GM19452 (cell line): ENCODE results near the gene ABHD10.
A peak's percentile ranks its signal among the peaks of the same experiment; 100 is the strongest.

Experiments used
- ATAC-seq: cut with Tn5 transposase; IDR thresholded peaks from one replicate; pipeline ENCODE4 v1.9.1; 2021; ENCODE audit not compliant: unreplicated experiment

Gene ABHD10

GRCh38 chr3:111963424-111963823, 15.4 kb upstream of the ABHD10 start:
- no peak for ATAC-seq

GRCh38 chr3:111965484-111965883, 13.3 kb upstream of the ABHD10 start:
- no peak for ATAC-seq

DNA sequence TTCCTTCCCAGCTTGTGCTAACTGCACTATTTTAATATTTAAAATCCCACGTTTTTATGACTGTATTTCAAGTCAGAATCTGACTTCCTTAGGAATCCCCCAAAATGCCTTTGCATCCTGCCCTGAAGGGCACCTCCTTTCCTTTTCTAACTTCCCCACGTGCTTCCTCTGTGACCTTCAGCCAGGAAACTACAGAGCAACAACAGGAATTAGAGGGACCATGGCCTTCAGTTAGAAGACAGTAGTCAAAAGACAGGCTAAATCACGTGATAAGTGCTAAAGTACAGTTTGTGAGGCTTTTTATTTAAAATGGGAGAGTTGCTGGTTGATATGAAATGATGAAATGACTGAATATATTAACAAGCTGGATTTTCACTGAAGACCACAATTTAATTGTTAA, 11.8 kb upstream of the ABHD10 start:
- ATAC-seq: no peak

DNA sequence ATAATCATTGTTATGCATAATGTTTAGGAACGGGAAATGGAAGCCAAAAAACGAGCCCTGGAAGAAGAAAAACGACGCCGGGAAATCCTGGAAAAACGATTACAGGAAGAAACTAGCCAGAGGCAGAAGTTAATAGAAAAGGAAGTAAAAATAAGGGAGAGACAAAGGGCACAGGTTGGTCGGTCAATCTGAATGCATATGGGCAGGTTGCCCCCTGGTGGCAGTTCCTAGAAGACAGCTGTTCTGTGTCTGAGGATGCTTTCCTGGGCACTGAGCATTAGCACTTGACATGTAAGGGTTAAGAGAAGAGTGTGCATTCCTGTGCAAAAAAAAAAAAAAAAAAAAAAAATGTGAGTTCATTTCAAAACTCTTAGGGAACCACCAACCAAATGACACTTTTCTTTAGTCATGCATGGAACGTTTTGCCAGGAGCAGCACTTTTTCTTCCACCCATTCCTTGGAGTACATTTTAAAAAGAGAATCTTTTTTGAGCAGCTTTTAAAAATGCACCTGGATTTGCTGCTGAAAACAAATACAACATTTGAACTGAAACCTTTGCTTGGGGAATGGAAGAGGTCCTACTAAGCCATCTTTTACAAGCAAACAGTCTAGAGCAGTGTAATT, 11.1 kb upstream of the ABHD10 start:
- ATAC-seq: peak; percentile 94

- no peak for ATAC-seq
Observed at GRCh38 chr3:111968319-111969054, 10.3 kb upstream of the ABHD10 start.

DNA sequence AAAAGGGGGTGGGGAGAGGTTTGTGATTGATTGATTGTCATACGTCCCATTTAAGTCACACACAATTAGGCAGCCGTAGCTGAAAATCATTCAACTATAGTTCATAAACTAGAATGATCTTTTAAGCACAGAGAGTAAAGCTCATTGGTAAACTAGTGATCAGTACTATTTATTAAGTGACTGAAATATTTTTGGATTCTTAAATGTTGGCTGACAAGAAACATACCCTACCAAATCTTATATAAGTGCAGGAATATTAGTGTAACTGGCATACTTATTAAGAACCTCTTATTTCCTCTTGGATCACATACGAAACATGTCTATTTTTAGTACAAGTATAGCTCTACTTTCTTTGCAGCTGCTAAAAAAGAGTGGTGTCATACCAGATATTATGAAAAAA, 8.4 kb upstream of the ABHD10 start:
- ATAC-seq: no peak

DNA sequence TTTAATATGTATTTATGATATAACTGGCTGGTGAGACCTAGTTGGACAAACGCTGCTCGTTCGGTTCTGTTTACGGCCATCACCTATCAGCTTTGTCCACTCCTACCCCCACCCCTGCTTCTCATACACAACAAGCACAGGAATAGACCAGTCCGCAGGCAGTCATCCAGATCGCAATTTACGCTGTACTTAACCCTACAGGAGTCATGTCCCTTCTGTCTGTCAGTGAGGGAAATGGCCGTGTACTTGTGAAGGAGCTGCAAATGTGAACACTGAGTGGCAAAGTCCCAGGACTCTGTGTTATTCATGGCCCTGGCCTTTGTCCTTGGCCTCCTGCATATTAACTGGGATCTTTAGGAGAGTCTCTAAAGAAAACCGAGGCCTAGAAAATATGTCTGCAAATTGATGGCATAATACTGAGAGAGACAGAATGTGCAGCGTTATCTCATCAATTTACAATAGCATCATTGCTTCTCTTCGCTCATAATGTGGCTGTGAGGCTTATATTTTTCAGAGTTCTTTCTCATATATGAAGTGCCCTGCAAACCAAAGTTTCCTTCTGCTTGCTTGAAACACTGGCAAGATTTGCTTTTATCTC, 7.2 kb upstream of the ABHD10 start:
- no peak for ATAC-seq

- ATAC-seq: no peak
Observed at GRCh38 chr3:111972891-111973290, 5.9 kb upstream of the ABHD10 start.

- no peak for ATAC-seq
Observed at GRCh38 chr3:111975131-111975530, 3.7 kb upstream of the ABHD10 start.

DNA sequence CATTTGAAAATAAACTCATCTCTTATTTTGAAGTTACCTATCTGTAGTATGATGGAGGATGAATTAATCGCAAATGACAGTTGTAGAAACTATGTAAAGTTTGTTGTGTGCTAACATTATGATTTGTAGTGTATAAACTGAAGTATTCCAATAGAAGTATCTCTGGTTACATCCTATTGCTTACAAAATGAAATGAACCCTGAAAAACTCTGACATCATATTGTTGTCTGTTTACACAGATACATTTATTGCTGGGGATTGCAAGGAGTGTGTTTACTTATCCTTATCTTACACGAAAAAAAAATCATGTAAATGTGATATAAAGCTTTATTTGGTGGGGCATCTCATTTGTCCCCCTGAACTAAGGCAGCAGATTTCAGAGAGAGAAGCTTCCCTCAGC, 2.6 kb upstream of the ABHD10 start:
- no peak for ATAC-seq

DNA sequence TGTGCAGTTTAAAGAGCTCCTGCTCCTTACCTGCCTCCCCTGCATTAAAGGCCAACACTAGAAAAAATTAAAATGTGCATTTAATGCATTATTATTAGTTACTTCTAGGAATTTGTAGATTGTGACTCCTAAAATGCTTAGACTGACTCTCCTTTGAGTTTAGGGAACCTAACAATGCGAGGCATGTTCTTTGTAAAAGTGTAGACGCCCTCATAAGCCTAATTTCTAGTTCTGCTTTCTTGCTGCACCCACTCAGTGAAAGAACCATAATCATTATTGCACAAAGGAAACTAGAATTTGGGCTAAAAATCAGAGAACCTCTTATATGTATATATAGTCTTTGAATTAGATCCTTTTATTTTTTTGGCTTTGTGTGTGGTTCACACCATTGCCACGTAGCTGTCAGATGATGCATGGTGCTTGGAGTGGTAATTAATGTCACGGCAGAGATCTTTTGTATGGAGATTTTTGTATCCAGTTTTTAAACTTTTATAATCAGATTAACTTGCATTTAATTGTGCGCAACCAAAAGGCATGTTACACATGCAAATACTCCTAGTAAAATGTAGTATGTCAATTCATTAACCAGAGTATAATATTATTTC, 710 bp downstream of the ABHD10 start:
- ATAC-seq: peak; percentile 42

DNA sequence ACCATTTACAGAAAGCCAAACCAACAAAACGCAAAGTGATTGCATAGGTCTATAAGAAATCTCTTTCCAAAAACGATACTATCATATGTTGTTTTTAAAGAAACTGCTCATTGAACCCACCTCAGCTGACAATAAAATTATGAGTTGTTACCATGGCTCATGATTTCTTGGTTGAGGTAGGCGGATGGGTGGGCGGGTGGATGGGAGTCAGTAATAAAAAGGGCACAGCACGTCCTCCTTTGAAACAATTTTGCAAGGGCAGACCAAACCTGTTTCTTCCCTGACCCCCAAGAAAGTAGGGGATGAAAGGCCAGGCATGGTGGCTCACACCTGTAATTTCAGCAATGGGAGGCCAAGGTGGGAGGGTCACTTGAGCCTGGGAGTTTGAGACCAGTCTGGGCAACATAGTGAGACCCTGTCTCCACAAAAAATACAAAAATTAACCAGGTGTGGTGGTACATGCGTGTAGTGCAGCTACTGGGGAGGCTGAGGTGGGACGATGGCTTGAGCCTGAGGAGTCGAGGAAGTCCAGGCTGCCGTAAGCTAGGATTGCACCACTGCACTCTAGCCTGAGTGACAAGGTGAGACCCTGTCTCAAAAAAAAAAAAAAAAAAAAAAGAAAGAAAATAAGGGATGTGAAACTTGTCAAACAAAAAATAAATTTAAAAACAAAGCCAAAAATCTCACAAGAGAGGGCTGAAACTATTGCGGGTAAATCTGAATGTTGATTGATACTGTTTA, 2.1 kb downstream of the ABHD10 start:
- no peak for ATAC-seq

GRCh38 chr3:111981457-111981763, 2.6 kb downstream of the ABHD10 start:
- ATAC-seq: no peak

GRCh38 chr3:111984636-111985298, 5.9 kb downstream of the ABHD10 start:
- ATAC-seq: no peak

DNA sequence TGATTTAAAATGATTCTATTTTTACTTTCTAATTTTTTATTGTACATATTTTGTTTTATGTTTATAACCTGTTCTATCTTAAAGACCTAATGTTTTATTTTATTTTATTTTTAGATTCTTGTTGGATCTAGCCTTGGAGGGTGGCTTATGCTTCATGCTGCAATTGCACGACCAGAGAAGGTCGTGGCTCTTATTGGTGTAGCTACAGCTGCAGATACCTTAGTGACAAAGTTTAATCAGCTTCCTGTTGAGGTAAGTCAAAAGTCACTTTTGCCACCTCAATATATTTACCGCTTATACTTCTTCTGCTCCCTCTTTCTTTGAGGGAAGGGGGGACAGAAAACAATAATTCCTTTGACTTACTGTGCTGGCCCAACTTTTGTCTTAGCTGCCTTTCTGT, 8.0 kb downstream of the ABHD10 start:
- ATAC-seq: no peak

GRCh38 chr3:111989061-111989678, 10.3 kb downstream of the ABHD10 start:
- peak; percentile 87 for ATAC-seq

DNA sequence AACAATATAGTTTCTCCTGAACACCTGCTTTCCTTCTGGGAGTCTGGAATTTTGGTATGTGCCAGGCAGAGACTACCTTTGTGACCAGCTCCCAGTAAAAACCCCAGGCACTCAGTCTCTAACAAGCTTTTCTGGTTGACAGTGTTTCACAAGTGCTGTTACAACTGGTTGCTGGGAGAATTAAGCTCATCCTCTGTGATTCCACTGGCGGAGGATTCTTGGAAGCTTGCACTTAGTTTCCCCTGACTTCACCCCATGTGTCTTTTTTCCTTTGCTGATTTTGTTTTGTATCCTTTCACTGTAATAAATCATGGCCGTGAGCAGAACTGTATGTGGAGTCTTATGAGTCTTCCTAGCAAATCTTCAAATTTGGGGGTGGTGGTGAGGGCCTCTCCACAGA, 14.2 kb downstream of the ABHD10 start:
- ATAC-seq: no peak

DNA sequence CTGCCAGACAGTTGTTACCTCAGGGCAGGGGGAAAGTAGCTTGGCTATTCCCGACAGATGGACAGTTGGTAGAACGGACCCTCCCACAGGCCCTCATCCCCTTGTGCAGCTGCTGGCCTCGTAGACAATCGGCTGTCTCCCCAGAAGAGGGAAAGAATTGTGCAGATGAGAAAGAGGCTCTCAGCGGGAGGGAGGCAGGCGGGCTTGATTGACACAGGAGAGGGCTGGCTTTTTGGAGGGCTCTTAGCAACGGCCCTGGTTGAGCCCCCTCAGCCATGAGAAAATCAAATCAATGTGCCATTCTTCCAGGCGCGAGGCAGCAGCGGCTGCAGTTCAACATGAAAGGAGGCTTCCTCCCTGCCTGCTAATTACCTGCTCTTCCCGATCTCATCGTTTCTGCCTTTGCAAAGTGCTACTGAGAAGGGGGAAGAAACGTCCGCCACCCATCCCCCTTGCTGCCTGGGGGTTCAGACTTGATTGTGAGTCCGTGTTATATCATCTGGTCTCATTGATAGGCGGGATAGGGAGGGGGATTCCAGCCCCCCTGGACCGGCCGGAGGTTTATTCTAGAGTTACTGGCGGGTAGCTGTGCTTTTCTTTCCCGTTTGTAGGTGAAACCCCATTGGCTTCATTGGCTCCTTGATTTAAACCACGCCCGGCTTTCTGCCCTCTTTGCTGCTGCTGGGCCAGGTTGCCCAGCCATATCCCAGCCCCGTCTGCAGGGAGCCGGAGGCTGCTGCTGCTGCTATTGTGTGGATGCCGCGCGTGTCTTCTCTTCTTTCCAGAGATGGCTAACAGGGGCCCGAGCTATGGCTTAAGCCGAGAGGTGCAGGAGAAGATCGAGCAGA, 20.0 kb downstream of the ABHD10 start, which contains the start of gene TAGLN3:
TAGLN3 (plus strand) TSS at position 287 of the 848 bp plus-strand sequence; CDS start at position 788, 501 bp downstream.
- ATAC-seq: peak; percentile 51
